Colonic mucosa (tissue), 4 donors: Measurements from ENCODE around the gene SNX24. TPM values are rescaled to one million over a fixed set of nuclear protein-coding genes. Genes with fewer than 3 reads are reported as not detected.

Source experiments
- DNase-seq: peaks from one replicate; pipeline ENCODE4 v3.0.0-alpha.2; 2020
- H3K27ac ChIP-seq: fragments of 200-600 bp; one replicate; pipeline ENCODE4 v1.8.0; 2021
- H3K27me3 ChIP-seq: fragments of 200-600 bp; one replicate; pipeline ENCODE4 v1.8.0; 2021
- H3K36me3 ChIP-seq: fragments of 200-600 bp; one replicate; pipeline ENCODE4 v1.8.0; 2021
- H3K4me1 ChIP-seq: fragments of 200-600 bp; one replicate; pipeline ENCODE4 v1.8.0; 2021; ENCODE audit warnings: mild to moderate bottlenecking
- H3K4me3 ChIP-seq: fragments of 200-600 bp; one replicate; pipeline ENCODE4 v1.8.0; 2021
- H3K9ac ChIP-seq, 2 donors: one replicate each; pipeline ENCODE4 v1.7.0; 2013; ENCODE audit warnings: control low read depth in 2 of 2, low read depth in 2 of 2, low read length in 2 of 2
- H3K9me3 ChIP-seq: fragments of 200-600 bp; one replicate; pipeline ENCODE4 v1.8.0; 2021
- CTCF ChIP-seq: fragments of 200-600 bp; IDR thresholded peaks from one replicate; pipeline ENCODE4 v1.8.0; 2022; ENCODE audit warnings: antibody characterized with exemption, mild to moderate bottlenecking
- intact Hi-C: fragments of 100-400 bp; cut with DNase I; formaldehyde crosslinking; loops from one replicate; pipeline ENCODE4 v1.14.1; 2022
- total RNA-seq, 2 donors: library from RNA; stranded (reverse); fragmentation: NEBNext Ultra II Directional in 1 of 2; extraction: Animal tissue kit (Norgen Biotek cat#: 25700) in 1 of 2; gene quantifications; one replicate each; pipeline ENCODE4 v1.2.1, GENCODE V29; 2021
- donor health status: healthy.
- donor health status: DM: no; HTN: no; CAD: no.
- donor health status: DM: no; HTN: no; CAD: no.

The SNX24 gene
- total RNA-seq, 2 donors from 2014 or later, result 8.8 to 17.0 TPM

- no peak for TF ChIP-seq CTCF
- Histone ChIP-seq H3K4me1 (no peaks in the 10 kb centered on the region), H3K36me3 (no peaks in the 10 kb centered on the region), H3K4me3 (no peak overlapping the region), H3K27ac (no peak overlapping the region), H3K9me3 (no peaks in the 10 kb centered on the region), H3K9ac (no peak overlapping the region), H3K27me3 (no peaks in the 10 kb centered on the region)
- intact Hi-C loops, result no loop called here
- DNase-seq, result no peak
Measured at GRCh38 chr5:122957457-122957856, 112.0 kb downstream of the SNX24 start.

- H3K9ac ChIP-seq, result no peak overlapping the region
- H3K27me3 ChIP-seq, result no peaks in the 10 kb centered on the region
- no peaks in the 10 kb centered on the region for H3K9me3 ChIP-seq
- no peaks in the 10 kb centered on the region for H3K36me3 ChIP-seq
- DNase-seq, result no peak
- no peaks in the 10 kb centered on the region for H3K4me1 ChIP-seq
- no peak for TF ChIP-seq CTCF
- H3K4me3 ChIP-seq, result no peak overlapping the region
- intact Hi-C loops, result no loop called here
- no peak overlapping the region for H3K27ac ChIP-seq
Measured at GRCh38 chr5:122959740-122960445, 114.5 kb downstream of the SNX24 start.

GRCh38 chr5:122963305-122963704 is 117.9 kb downstream of the SNX24 start:
- no peak overlapping the region for H3K27ac ChIP-seq
- no peak overlapping the region for H3K4me3 ChIP-seq
- TF ChIP-seq CTCF, result no peak
- no peaks in the 10 kb centered on the region for H3K36me3 ChIP-seq
- DNase-seq, result no peak
- H3K27me3 ChIP-seq, result no peaks in the 10 kb centered on the region
- H3K9ac ChIP-seq, result no peak overlapping the region
- H3K4me1 ChIP-seq, result no peaks in the 10 kb centered on the region
- H3K9me3 ChIP-seq, result no peaks in the 10 kb centered on the region
- intact Hi-C loops, result no loop called here

GRCh38 chr5:122965111-122965510 is 119.7 kb downstream of the SNX24 start:
- Histone ChIP-seq H3K36me3 (no peaks in the 10 kb centered on the region), H3K9ac (no peak overlapping the region), H3K27me3 (no peaks in the 10 kb centered on the region), H3K4me3 (no peak overlapping the region), H3K9me3 (no peaks in the 10 kb centered on the region), H3K4me1 (no peaks in the 10 kb centered on the region), H3K27ac (no peak overlapping the region)
- DNase-seq, result no peak
- intact Hi-C loops, result no loop called here
- no peak for TF ChIP-seq CTCF

- H3K27ac ChIP-seq, result no peak overlapping the region
- no peak overlapping the region for H3K4me3 ChIP-seq
- TF ChIP-seq CTCF, result no peak
- intact Hi-C loops, result no loop called here
- DNase-seq, result no peak
- H3K9ac ChIP-seq, result no peak overlapping the region
- H3K9me3 ChIP-seq, result no peaks in the 10 kb centered on the region
- H3K27me3 ChIP-seq, result no peaks in the 10 kb centered on the region
- no peaks in the 10 kb centered on the region for H3K4me1 ChIP-seq
- no peaks in the 10 kb centered on the region for H3K36me3 ChIP-seq
Measured at GRCh38 chr5:122967085-122967484, 121.7 kb downstream of the SNX24 start.
